Natural killer cell (primary cell): ENCODE data around the gene RPGR. TPM values are rescaled to one million over a fixed set of nuclear protein-coding genes. Genes with fewer than 3 reads are reported as not detected.

Experiments used
- ATAC-seq, 3 donors: fragments of 150-1000 bp in 2 of 3; fragments of 200-7000 bp in 1 of 3; cut with Tn5 transposase; 1 replicate in 1 of 3; 2 replicates in 2 of 3; pipeline ENCODE4 v1.10.0; 2021; ENCODE audit warnings: mild to moderate bottlenecking in 2 of 3, moderate library complexity in 2 of 3
- DNase-seq, 2 donors: peaks; one replicate each; pipeline versions ENCODE4 v3.0.0 to v3.0.0-alpha.2; 2013 to 2021; ENCODE audit warnings: mixed read lengths in 1 of 2
- H3K27ac ChIP-seq: one replicate; pipeline ENCODE4 v1.5.1; 2013; ENCODE audit warnings: mild to moderate bottlenecking, low read length
- H3K27me3 ChIP-seq: one replicate; pipeline ENCODE4 v1.6.1; 2013; ENCODE audit warnings: low read length; ENCODE audit not compliant: control insufficient read depth, insufficient read depth
- H3K36me3 ChIP-seq: one replicate; pipeline ENCODE4 v1.6.1; 2013; ENCODE audit warnings: low read length; ENCODE audit not compliant: control insufficient read depth, insufficient read depth
- H3K4me1 ChIP-seq: one replicate; pipeline ENCODE4 v1.6.1; 2013; ENCODE audit warnings: low read length; ENCODE audit not compliant: control insufficient read depth, insufficient read depth
- H3K4me3 ChIP-seq: one replicate; pipeline ENCODE4 v1.5.1; 2013; ENCODE audit warnings: low read length
- H3K9me3 ChIP-seq: one replicate; pipeline ENCODE4 v1.6.1; 2013; ENCODE audit warnings: low read length; ENCODE audit not compliant: control insufficient read depth, insufficient read depth
- H3K27ac Mint-ChIP-seq, 2 donors: one replicate each; pipeline ENCODE4 v1.8.0; 2022; ENCODE audit warnings: mild to moderate bottlenecking in 2 of 2, mixed read lengths in 2 of 2, moderate library complexity in 1 of 2
- H3K27me3 Mint-ChIP-seq, 2 donors: one replicate each; pipeline ENCODE4 v1.8.0; 2022; ENCODE audit warnings: low read depth in 2 of 2, mixed read lengths in 2 of 2
- H3K36me3 Mint-ChIP-seq: one replicate; pipeline ENCODE4 v1.8.0; 2022; ENCODE audit warnings: mixed read lengths
- H3K4me1 Mint-ChIP-seq, 2 donors: one replicate each; pipeline ENCODE4 v1.8.0; 2022; ENCODE audit warnings: mixed read lengths in 2 of 2
- H3K4me3 Mint-ChIP-seq: one replicate; pipeline ENCODE4 v1.8.0; 2022; ENCODE audit warnings: mild to moderate bottlenecking, moderate library complexity, mixed read lengths
- H3K9me3 Mint-ChIP-seq, 2 donors: one replicate each; pipeline ENCODE4 v1.8.0; 2022; ENCODE audit warnings: mixed read lengths in 2 of 2
- CTCF ChIP-seq: fragments of 200-600 bp; IDR thresholded peaks from one replicate; pipeline ENCODE4 v1.8.0; 2022; ENCODE audit warnings: antibody characterized with exemption
- WGBS: methylation state at CpG from one replicate; pipeline ENCODE4 v1.1.7; 2013; ENCODE audit warnings: missing lambda C conversion rate; ENCODE audit not compliant: insufficient coverage; 5-methylcytosine and 5-hydroxymethylcytosine counted together
- intact Hi-C: fragments of 100-400 bp; cut with micrococcal nuclease; formaldehyde crosslinking; loops from one replicate; pipeline ENCODE4 v1.14.2; 2022
- total RNA-seq, 4 donors: library from RNA; stranded (reverse); fragments of 120-200 nt in 1 of 4; gene quantifications; one replicate each; pipeline versions ENCODE4 v1.2.3 to v1.2.4, GENCODE V29; 2013 to 2022

Gene RPGR
- total RNA-seq, 3 donors from 2014 or later (not counting 1 experiment from before 2014, with no cell fraction given), result 20.8 to 33.7 (median 29.0) TPM

GRCh38 chrX:38352362-38352761, 25.1 kb upstream of the RPGR start, which contains the start of gene OTC:
Gene OTC (plus strand): TSS chrX:38352604. CDS start chrX:38352697, 93 bp downstream.
- H3K9me3 ChIP-seq, result no peaks in the 10 kb centered on the region
- Mint-ChIP-seq H3K4me3 (no peak within 1 kb of the TSS), H3K9me3 (no peaks in the 10 kb centered on the region), H3K36me3 (no peaks in the 10 kb centered on the region), H3K27ac (no peak within 1 kb of the TSS), H3K4me1 (no peaks in the 10 kb centered on the region), H3K27me3 (peaks cover 15 to 18% of the 10 kb centered on the region in 2 donors)
- DNase-seq (no peak), ATAC-seq (no peak)
- H3K4me1 ChIP-seq, result no peaks in the 10 kb centered on the region
- H3K36me3 ChIP-seq, result no peaks in the 10 kb centered on the region
- H3K27me3 ChIP-seq, result no peaks in the 10 kb centered on the region
- H3K27ac ChIP-seq, result no peak within 1 kb of the TSS
- H3K4me3 ChIP-seq, result no peak within 1 kb of the TSS
- intact Hi-C loops, result no loop called here
- 100% methylated on average over 1 of the region's 4 CpGs for WGBS
- TF ChIP-seq CTCF, result no peak

- Histone ChIP-seq H3K4me3 (no peak overlapping the region), H3K27me3 (no peaks in the 10 kb centered on the region), H3K27ac (no peak overlapping the region), H3K4me1 (no peaks in the 10 kb centered on the region), H3K36me3 (no peaks in the 10 kb centered on the region), H3K9me3 (no peaks in the 10 kb centered on the region)
- Mint-ChIP-seq H3K36me3 (no peaks in the 10 kb centered on the region), H3K4me1 (no peaks in the 10 kb centered on the region), H3K27me3 (peaks cover 15 to 18% of the 10 kb centered on the region in 2 donors), H3K27ac (no peak overlapping the region), H3K4me3 (no peak overlapping the region), H3K9me3 (no peaks in the 10 kb centered on the region)
- DNase-seq (no peak), ATAC-seq (no peak)
- no CpG with 5 or more reads among the region's 3 CpGs for WGBS
- no peak for TF ChIP-seq CTCF
- intact Hi-C loops, result no loop called here
Measured at GRCh38 chrX:38351346-38351745, 24.0 kb upstream of the RPGR start.

- DNase-seq, result no peak
- no peaks in the 10 kb centered on the region for H3K4me1 Mint-ChIP-seq
- intact Hi-C loops, result no loop called here
- no peaks in the 10 kb centered on the region for H3K36me3 ChIP-seq
- no peaks in the 10 kb centered on the region for H3K4me1 ChIP-seq
- ATAC-seq, result peak in 1 of 3 donors; percentile 55
- no peak overlapping the region for H3K27ac Mint-ChIP-seq
- H3K9me3 ChIP-seq, result no peaks in the 10 kb centered on the region
- peaks cover 15 to 18% of the 10 kb centered on the region in 2 donors for H3K27me3 Mint-ChIP-seq
- 33% methylated on average over 1 of the region's 2 CpGs for WGBS
- no peak overlapping the region for H3K27ac ChIP-seq
- TF ChIP-seq CTCF, result no peak
- no peak overlapping the region for H3K4me3 Mint-ChIP-seq
- no peaks in the 10 kb centered on the region for H3K9me3 Mint-ChIP-seq
- H3K36me3 Mint-ChIP-seq, result no peaks in the 10 kb centered on the region
- no peak overlapping the region for H3K4me3 ChIP-seq
- H3K27me3 ChIP-seq, result no peaks in the 10 kb centered on the region
Measured at GRCh38 chrX:38347136-38347535, 19.8 kb upstream of the RPGR start.

GRCh38 chrX:38346150-38346549, 18.8 kb upstream of the RPGR start:
- Mint-ChIP-seq H3K9me3 (no peaks in the 10 kb centered on the region), H3K27me3 (peaks cover 10 to 19% of the 10 kb centered on the region in 2 donors), H3K4me1 (no peaks in the 10 kb centered on the region), H3K36me3 (no peaks in the 10 kb centered on the region), H3K4me3 (no peak overlapping the region), H3K27ac (no peak overlapping the region)
- ATAC-seq (no peak), DNase-seq (no peak)
- H3K27me3 ChIP-seq, result no peaks in the 10 kb centered on the region
- no peaks in the 10 kb centered on the region for H3K4me1 ChIP-seq
- TF ChIP-seq CTCF, result no peak
- no peak overlapping the region for H3K27ac ChIP-seq
- H3K9me3 ChIP-seq, result no peaks in the 10 kb centered on the region
- no peak overlapping the region for H3K4me3 ChIP-seq
- WGBS, result no CpG with 5 or more reads among the region's 5 CpGs
- intact Hi-C loops, result no loop called here
- no peaks in the 10 kb centered on the region for H3K36me3 ChIP-seq
